DMS53 treated with DMSO at 0.1 percent for 48 hours (cell line): ENCODE data around the gene OR2M3.
A peak's percentile ranks its signal among the peaks of the same experiment; 100 is the strongest.
"Not testable (repeated sequence)": the region's sequence is repeated elsewhere in the genome, so short reads cannot be mapped to it uniquely, and the experiment has no call there.

Source experiments
- DNase-seq: peaks from one replicate; lab custom pipeline; 2025; ENCODE audit not compliant: unreplicated experiment; lab: John Stamatoyannopoulos, UW

Gene OR2M3, protein sequence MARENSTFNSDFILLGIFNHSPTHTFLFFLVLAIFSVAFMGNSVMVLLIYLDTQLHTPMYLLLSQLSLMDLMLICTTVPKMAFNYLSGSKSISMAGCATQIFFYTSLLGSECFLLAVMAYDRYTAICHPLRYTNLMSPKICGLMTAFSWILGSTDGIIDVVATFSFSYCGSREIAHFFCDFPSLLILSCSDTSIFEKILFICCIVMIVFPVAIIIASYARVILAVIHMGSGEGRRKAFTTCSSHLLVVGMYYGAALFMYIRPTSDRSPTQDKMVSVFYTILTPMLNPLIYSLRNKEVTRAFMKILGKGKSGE

DNA sequence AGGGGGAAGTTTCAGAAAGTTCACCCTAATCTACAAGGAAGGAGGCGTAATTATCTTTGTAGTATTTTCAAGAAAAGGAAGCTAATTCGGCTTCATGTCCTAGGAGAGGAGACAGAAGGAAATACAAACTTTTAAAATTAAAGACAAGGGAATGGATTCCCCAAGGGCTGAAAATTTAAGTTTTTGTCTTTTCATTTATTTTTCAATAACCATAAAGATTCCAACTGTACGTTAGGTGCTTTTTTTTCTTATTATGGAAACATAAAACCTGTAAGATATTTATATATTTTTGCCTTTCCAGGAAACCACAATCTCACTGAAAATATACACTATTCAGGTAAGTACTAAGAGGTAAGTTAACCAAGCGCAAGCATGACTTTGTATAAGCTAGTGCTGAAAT is at the start of gene OR2M3:
TSS of gene OR2M3 (plus strand) at position 301 of the 400 bp plus-strand sequence. CDS start 5,803 bp downstream, outside the sequence.
- no peak for DNase-seq

DNA sequence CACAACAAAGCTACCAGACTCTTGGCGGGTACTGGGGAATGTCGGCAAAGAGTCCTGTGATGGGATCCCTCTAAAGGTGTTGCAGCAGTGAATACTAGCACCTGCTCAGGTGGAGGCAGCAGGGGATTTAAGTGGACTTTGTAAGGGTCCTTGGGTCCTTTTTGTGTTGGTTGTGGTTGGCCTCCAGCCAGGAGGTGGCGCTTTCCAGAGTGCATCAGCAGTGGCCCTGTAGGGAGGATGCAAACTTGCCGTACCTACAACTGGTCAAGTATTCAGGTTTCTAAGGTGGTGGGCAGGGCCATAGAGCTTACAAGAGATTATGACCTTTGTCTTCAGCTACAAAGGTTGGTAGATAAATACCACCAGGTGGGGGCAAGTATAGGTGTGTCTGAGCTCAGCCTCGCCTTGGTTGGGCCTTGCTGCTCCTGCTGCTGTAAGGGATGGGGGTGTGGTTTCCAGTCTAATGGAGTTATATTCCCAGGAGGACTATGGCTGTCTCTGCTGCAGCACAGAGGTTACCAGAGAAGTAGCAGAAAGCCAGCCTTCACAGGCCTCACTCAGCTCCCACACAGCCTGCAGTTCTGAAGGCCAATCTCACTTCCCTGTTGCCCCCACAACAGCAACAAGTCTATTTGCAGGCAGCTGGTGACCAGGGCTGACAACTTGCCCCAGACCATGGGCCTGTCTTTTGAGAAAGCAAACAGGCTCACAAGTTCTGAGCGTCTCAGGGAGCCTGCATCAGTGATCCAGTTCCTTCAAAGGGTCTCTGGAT is 44.8 kb upstream of the OR2M3 start:
- no peak for DNase-seq

DNA sequence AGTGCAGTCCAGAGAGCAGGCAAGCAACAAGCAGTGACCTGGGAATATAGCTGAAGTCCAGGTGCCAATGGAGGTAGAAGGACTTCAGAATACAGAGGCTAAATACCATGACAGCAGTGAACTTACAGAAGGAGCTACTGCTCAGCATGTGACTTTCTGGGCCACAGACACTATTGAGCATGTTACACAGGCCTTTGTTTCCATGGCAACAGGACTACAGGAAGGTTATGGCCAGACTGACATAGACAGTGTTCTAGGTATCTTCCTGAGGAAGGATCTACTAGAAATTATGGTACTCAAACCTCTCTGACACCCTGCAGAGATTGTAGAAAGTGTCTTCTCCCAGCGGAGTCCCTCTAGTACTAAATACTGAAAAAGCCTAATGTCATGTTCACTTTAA is 41.1 kb upstream of the OR2M3 start:
- DNase-seq = no peak

DNA sequence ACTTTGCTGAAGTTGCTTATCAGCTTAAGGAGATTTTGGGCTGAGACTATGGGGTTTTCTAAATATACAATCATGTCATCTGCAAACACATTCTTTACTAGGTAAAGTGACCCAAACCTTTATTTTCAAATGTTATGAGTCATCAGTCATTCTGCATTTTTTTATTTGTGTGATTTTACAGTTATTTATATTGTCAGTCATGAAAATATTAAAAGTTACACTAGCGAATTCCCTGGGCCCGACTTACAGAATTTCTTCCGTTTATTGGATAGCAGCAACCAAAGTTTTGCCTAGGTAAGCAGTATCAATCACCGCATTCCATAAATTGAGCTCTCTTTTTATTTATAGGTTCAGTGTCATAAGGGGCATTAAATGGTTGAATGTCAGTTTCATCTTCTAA is 38.3 kb upstream of the OR2M3 start:
- no peak for DNase-seq

DNA sequence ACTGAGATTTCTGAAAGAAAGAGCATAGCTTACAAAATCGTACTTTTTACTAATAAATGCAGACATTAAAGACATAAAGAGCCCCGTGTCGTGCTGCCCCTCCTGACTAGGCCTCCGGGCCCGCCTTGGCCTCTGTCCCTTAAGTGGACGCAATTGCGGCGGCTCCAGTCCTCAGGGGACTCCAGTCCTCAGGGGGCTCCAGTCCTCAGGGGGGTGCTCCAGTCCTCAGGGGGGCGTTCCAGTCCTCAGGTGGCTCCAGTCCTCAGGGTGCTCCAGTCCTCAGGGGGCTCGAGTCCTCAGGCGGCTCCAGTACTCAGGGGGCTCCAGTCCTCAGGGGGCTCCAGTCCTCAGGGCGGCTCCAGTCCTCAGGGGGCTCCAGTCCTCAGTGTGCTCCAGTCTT is 33.0 kb upstream of the OR2M3 start:
- no peak for DNase-seq

DNA sequence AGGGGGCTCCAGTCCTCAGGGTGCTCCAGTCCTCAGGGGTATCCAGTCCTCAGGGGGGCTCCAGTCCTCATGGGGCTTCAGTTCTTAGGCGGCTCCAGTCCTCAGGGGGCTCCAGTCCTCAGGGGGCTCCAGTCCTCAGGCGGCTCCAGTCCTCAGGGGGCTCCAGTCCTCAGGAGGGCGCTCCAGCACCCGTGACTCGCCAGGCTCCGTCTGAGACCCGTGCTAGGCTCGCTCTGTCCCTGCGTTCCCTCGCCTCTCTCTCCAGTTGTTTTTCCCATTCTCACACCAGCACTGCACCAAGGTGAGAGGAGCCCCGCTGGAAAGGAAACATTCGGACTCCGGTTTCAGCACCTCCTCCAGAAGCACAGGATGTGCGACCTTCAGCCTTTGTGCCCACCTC is 31.9 kb upstream of the OR2M3 start:
- peak; percentile 46 for DNase-seq

DNA sequence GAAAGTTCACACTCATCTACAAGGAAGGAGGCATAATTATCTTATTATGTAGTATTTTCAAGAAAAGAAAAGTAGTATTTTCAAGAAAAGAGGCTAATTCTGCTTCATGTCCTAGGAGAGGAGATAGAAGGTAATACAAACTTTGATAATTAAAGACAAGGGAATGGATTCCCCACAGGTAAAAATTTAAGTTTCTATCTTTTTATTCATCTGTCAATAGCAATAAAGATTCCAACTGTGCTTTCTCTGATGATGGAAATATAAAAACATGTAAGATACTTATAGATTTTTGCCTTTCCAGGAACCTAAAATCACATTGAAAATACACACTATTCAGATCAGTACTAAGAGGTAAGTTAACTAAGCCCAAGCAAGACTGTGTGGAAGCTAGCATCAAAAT is 22.5 kb upstream of the OR2M3 start, which contains the start of gene OR2M2:
TSS of gene OR2M2 (plus strand) at position 301 of the 400 bp plus-strand sequence. CDS start 5,165 bp downstream, outside the sequence.
- DNase-seq = no peak

DNA sequence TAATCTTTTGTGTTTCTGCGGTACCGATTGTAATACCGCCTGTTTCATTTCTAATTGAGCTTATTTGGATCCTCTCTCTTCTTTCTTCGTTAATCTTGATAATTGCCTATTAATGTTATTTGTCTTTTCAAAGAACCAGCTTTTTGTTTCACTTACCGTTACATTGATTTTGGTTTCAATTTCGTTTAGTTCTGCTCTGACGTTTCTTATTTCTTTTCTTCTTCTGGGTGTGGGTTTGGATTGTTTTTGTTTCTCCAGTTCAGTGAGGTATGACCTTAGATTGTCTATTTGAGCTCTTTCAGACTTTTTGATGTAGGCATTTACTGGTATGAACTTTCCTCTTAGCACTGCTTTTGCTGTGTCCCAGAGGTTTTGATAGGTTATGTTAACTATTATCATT is 13.1 kb upstream of the OR2M3 start:
- no peak for DNase-seq

DNA sequence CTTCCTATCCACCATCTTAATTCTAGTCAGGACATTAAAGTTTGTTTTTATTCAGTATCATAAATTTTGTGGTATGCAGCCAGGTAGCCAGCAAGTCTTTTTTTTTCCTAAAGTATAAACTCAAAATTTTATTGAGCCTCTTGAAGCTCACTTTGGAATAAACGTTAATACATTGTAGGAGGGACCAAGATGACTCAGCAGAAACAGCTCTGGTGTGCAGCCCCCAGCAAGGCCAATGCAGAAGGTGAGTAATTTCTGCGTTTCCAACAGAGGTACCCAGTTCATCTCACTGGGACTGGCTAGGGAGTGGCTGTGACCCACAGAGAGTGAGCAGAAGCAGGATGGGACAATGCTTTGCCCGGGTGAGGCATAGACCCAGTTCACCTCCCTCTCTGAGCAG is 9.7 kb upstream of the OR2M3 start:
- DNase-seq = no peak

DNA sequence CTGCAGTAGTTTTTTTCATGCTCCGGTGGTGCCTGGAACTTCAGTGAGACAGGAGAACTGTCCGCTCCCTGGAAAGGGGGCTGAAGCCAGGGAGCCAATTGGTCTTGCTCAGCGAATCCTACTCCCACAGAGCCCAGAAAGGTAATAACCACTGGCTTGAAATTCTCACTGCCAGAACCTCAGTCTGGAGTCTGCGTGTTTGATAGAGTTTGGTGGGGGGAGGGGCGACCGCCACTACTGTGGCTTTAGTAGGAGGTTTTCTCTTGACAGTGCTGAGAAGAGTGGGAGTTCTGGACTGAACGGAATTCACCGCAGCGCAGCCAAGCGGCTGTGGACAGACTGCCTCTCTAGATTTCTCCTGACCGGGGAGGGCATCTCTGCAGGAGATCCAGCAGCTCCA is 8.0 kb upstream of the OR2M3 start:
- DNase-seq = no peak

DNA sequence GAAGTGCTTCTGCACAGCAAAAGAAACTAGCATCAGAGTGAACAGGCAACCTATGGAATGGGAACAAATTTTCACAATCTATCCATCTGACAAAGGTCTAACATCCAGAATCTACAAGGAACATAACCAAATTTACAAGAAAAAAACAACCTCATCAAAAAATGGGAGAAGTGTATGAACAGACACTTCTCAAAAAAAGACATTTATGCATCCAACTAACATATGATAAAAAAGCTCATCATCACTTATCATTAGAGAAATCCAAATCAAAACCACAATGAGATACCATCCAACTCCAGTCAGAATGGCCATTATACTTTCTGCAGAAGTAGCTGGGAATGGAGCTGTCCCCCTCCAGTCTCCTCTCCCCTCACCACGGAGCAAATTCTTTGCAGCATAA is 2.9 kb upstream of the OR2M3 start:
- no peak for DNase-seq

DNA sequence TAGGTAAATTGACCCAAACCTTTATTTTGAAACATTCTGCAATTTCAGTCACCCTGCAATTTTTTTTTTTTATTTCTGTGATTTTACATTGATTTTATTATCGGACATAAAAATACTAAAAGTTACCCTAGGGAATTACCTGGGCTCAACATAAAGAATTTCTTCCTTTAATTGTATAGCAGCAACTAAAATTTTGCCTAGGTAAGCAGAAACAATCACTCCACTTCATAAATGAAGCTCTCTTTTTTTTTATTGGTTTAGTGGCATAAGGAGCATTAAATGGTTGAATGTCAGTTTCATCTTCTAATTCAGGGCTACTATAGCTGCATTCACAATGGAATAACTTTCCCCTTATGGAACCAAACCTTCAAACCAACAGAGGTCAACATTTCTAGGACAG is 18.8 kb downstream of the OR2M3 start:
- no peak for DNase-seq

DNA sequence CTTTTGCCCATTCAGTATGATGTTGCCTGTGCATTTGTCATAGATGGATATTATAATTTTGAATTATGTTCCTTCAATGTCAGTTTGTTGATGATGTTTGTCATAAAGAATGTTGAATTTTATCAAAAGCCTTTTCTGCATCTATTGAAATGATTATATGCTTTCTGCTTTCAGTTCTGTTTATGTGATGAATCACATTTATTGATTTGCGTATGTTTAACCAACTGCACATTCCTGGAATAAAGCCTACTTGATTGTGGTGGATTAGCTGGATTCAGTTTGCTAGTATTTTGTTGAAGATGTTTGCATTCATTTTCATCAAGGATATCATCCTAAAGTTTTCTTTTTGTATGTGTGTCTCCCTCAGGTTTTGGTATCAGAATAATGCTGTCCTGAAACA is 28.5 kb downstream of the OR2M3 start:
- DNase-seq = no peak

DNA sequence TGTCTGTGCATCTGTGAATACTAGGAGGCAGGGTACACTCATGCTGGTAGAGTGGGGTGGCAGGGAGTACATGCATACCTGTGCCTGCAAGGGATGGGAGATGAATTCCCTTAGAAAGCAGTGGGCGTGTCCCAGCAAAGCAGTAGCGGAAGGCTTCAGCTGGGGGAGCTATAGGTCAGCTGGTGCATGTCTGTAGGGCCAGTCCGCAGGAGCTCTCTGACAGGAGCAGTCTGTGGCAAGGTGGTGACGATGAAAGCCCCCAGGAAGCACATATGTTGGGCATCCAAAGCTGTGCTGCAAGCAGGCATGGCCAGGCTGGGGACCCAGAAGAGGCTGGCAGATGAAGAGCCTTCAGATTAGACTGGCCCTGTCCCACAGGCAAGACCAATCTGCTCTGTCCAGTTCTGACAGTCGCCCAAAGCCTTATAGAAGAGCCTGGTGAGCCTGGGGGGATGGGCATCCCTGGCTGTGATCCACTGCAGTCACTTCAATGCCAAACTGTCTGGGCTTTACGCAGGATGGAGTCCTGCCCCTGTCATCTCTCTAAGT is 32.4 kb downstream of the OR2M3 start:
- DNase-seq = no peak

DNA sequence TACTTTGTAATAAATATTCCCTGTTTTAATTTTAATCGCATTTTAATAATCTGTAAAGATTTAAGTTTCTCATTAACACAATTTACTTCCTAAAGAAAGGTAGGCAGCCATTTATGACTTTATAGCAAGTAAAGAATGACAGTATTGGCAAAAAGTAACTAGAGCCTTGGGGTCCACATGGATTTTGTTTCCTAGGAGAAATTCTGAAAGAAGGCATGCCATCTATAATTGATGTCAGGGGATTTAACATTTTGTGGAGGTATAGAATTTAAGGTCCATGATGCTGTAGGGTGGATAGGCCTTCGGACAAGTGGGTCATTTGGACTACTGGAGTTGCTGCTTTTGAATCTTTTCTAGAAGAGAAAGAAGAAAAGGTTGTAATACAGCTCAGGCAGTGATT is 34.1 kb downstream of the OR2M3 start, which contains the start of gene OR2M4:
TSS of gene OR2M4 (plus strand) at position 301 of the 400 bp plus-strand sequence. CDS start 7,512 bp downstream, outside the sequence.
- DNase-seq = no peak

DNA sequence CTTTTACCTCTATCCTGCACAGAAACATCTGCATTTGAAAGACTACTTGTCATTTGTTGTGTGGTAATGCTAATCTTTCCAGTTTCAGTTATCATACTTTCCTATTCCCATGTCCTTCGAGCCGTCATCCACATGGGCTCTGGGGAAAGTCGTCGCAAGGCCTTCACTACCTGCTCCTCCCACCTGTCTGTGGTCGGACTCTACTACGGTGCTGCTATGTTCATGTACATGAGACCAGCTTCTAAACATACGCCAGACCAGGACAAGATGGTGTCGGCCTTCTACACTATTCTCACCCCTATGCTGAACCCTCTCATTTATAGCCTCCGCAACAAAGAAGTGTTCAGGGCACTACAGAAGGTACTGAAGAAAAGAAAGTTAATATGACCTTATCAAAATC is 42.4 kb downstream of the OR2M3 start:
- no peak for DNase-seq

DNA sequence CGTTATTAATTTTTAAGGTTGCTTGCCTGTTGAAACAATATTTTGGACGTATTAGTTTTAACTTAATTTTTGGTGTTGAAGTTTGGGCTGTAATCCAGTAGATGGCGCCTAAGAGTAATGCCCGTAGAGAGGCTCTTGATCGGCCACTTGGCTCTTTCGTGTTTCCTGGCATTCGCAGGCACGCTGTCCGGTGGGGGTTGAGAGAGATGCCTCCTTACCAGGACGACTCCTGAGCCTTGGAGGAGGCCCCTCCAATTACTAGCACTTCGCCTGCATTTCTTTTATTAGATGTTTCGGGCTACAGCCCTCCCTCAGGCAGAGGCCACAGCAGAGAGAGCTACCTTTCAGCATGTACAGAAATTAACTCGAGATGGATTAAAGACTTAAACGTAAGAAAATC is 46.1 kb downstream of the OR2M3 start:
- peak; percentile 59 for DNase-seq

DNA sequence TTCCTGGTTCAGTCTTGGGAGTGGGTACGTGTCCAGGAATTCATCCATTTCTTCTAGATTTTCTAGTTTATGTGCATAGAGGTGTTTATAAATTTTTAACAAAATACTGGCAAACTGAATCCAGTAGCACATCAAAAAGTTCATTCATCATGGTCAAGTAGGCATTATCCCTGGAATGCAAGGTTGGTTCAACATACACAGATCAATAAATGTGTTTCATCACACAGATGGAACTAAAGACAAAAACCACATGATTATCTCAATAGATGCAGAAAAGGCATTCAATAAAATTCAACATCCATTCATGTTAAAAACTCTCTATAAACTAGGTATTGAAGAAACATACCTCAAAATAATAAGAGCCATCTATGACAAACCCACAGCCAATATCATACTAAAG is 62.2 kb downstream of the OR2M3 start:
- not testable (repeated sequence) for DNase-seq
